Retinal pigment epithelial cell (primary cell): ENCODE measurements around the gene PREX1.
"Not testable (repeated sequence)": the region's sequence is repeated elsewhere in the genome, so short reads cannot be mapped to it uniquely, and the experiment has no call there.

ENCODE experiments used
- DNase-seq: peaks from one replicate; pipeline ENCODE4 v3.0.0-alpha.2; 2010; ENCODE audit warnings: low read depth
- H3K4me3 ChIP-seq: 2 replicates; pipeline ENCODE4 v1.5.1; 2011; ENCODE audit warnings: mild to moderate bottlenecking, low read length, control low read depth, moderate library complexity
- TF ChIP-seq, protein P1 (sequence below): conservative IDR thresholded peaks from 2 replicates; pipeline ENCODE4 v1.5.1; 2011; ENCODE audit warnings: low read depth, low read length, control low read depth, inconsistent platforms

PREX1 gene

DNA sequence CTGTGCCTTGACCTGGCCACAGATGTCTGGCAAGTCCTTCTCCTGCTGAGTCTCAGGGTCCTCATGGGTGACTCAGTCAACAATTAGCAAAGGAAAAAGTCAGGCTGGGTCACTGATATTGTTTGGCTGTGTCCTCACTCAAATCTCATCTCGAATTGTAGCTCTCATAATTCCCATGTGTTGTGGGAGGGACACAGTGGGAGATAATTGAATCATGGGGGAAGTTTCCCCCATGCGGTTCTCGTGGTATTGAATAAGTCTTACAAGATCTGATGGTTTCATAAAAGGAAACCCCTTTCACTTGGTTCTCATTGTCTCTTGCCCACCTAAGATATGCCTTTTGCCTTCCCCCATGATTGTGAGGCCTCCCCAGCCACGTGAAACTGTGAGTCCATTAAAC is 45.7 kb downstream of the PREX1 start:
- H3K4me3 ChIP-seq = no peak overlapping the region
- no peak for DNase-seq
- TF ChIP-seq, protein P1, sequence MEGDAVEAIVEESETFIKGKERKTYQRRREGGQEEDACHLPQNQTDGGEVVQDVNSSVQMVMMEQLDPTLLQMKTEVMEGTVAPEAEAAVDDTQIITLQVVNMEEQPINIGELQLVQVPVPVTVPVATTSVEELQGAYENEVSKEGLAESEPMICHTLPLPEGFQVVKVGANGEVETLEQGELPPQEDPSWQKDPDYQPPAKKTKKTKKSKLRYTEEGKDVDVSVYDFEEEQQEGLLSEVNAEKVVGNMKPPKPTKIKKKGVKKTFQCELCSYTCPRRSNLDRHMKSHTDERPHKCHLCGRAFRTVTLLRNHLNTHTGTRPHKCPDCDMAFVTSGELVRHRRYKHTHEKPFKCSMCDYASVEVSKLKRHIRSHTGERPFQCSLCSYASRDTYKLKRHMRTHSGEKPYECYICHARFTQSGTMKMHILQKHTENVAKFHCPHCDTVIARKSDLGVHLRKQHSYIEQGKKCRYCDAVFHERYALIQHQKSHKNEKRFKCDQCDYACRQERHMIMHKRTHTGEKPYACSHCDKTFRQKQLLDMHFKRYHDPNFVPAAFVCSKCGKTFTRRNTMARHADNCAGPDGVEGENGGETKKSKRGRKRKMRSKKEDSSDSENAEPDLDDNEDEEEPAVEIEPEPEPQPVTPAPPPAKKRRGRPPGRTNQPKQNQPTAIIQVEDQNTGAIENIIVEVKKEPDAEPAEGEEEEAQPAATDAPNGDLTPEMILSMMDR = no peak

DNA sequence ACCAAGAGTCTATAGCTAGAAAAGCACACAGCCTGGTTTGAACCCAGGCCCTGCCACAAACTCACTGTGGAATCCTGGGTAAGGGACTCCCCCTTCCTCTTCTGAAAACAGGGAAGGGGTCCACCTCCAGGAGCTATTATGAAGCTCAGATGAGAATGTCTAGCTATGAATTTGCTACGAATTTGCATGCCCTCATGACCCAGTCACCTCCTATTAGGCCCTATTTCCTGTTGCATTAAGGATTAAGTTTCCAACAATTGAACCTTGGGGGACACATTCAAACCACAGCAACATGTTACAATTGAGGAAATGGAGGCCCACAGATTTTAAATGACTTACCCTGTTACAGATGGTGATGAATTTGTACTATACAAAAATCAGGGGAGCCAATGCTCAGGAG is 46.2 kb downstream of the PREX1 start:
- TF ChIP-seq, protein P1 = no peak
- no peak overlapping the region for H3K4me3 ChIP-seq
- DNase-seq = no peak

- no peak for DNase-seq
- TF ChIP-seq, protein P1 = no peak
- H3K4me3 ChIP-seq = no peak overlapping the region
Observed at GRCh38 chr20:48779435-48779834, 48.4 kb downstream of the PREX1 start.

- TF ChIP-seq, protein P1 = no peak
- no peak for DNase-seq
Observed at GRCh38 chr20:48777821-48778220, 50.0 kb downstream of the PREX1 start.

DNA sequence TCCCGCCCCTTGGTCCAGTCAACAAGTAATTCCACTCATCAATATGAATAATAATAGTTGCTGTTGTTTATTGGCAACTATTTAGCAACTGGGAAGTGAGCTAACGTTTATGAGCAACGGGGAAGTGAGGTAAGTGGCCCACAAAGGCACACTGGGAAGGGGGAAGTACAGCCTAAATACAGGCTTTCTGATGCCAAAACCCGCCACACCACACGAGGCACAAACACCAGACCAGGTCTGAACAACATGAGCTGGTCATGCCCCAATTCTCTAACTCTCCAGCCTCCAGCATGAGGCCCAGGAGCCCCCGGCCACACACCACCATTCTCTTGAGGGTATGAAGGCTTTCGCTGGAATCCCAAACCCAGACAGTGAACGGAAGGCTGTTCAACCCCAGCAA is 50.8 kb downstream of the PREX1 start:
- TF ChIP-seq, protein P1 = no peak
- DNase-seq = no peak
- H3K4me3 ChIP-seq = no peak overlapping the region

More at GRCh38 chr20:48777821-48778220, 50.0 kb downstream of the PREX1 start:
- no peak overlapping the region for H3K4me3 ChIP-seq

GRCh38 chr20:48776306-48776705 is 51.5 kb downstream of the PREX1 start:
- TF ChIP-seq, protein P1 = no peak
- no peak for DNase-seq
- no peak overlapping the region for H3K4me3 ChIP-seq

DNA sequence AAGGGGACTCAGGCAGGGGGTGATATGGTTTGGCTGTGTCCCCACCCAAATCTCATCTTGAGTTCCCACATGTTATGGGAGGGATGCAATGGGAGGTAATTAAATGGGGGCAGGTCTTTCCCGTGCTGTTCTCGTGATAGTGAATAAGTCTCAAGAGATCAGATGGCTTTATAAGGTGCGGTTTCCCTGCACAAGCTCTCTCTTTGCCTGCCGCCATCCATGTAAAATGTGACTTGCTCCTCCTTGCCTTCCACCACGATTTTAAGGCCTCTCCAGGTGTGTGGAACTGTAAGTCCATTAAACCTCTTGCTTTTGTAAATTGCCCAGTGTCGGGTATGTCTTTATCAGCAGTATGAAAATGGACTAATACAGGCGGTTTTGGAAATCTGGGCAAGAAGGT is 52.3 kb downstream of the PREX1 start:
- DNase-seq, H3K4me3 ChIP-seq: not testable (repeated sequence)

DNA sequence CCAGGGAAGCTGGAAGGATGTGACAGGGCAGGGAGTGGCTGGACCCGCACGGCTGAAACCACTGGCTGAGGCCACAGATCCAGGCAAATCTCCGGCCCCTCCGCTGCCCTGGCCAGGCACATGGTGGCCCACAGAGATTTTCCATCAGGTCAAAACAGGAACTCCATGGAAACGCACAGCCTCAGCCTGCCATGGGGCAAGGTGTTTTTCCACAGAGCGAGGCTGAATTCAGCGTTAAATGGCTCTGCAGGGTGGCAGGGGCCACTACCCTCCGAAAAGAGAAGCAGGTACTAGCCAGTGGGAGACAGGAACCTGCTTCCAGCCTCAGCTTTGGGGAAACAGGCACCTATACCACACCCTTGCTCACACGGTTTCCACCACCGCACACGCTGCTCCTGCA is 53.1 kb downstream of the PREX1 start:
- TF ChIP-seq, protein P1 = no peak
- H3K4me3 ChIP-seq = no peak overlapping the region
- DNase-seq = no peak
